Tibial artery (tissue), 4 donors: ENCODE data around the gene PIEZO2.

Experiments
- DNase-seq, 2 donors: peaks; one replicate each; pipeline ENCODE4 v3.0.0-alpha.2; 2019
- H3K27ac ChIP-seq, 2 donors: fragments of 200-600 bp; sonication (generic) in 1 of 2; 1 replicate in 1 of 2; 2 replicates in 1 of 2; pipeline ENCODE4 v1.5.1; 2018 to 2019; ENCODE audit warnings: mild to moderate bottlenecking in 1 of 2
- H3K27me3 ChIP-seq, 2 donors: fragments of 200-600 bp; sonication (generic) in 1 of 2; one replicate each; pipeline versions ENCODE4 v1.5.1 to v1.6.0; 2016 to 2019
- H3K36me3 ChIP-seq, 3 donors: fragments of 200-600 bp; sonication (generic) in 2 of 3; one replicate each; pipeline ENCODE4 v1.5.1; 2016 to 2019; ENCODE audit warnings: mild to moderate bottlenecking in 2 of 3
- H3K4me1 ChIP-seq, 4 donors: fragments of 200-600 bp; sonication (generic) in 2 of 4; 1 replicate in 3 of 4; 2 replicates in 1 of 4; pipeline ENCODE4 v1.5.1; 2016 to 2019
- H3K4me3 ChIP-seq, 2 donors: fragments of 200-600 bp; sonication (generic) in 1 of 2; 1 replicate in 1 of 2; 2 replicates in 1 of 2; pipeline ENCODE4 v1.5.1; 2018 to 2019; ENCODE audit warnings: mild to moderate bottlenecking in 2 of 2
- H3K9me3 ChIP-seq, 3 donors: fragments of 200-600 bp; sonication (generic) in 1 of 3; one replicate each; pipeline ENCODE4 v1.5.1; 2016 to 2019
- intact Hi-C: fragments of 100-400 bp; cut with DNase I; formaldehyde crosslinking; loops from one replicate; pipeline ENCODE4 v1.15.0; 2023; ENCODE audit warnings: low total_unique reads
- TF ChIP-seq, protein P1 (sequence below), 2 experiments: fragments of 200-600 bp in 1 of 2; fragments of 450-650 bp in 1 of 2; IDR thresholded peaks; one replicate each; pipeline ENCODE4 v1.5.1; 2017 to 2019; ENCODE audit warnings: antibody characterized with exemption in 2 of 2, mild to moderate bottlenecking in 1 of 2, moderate library complexity in 1 of 2

Gene PIEZO2

GRCh38 chr18:11148680-11149440, 509 bp downstream of the PIEZO2 start:
- no peak for DNase-seq
- no peaks in the 10 kb centered on the region for H3K9me3 ChIP-seq
- peaks cover 0 to 36% of the 10 kb centered on the region in 2 donors for H3K27me3 ChIP-seq
- H3K4me3 ChIP-seq, result peak overlapping the region; percentile 50 to 60
- TF ChIP-seq, protein P1, sequence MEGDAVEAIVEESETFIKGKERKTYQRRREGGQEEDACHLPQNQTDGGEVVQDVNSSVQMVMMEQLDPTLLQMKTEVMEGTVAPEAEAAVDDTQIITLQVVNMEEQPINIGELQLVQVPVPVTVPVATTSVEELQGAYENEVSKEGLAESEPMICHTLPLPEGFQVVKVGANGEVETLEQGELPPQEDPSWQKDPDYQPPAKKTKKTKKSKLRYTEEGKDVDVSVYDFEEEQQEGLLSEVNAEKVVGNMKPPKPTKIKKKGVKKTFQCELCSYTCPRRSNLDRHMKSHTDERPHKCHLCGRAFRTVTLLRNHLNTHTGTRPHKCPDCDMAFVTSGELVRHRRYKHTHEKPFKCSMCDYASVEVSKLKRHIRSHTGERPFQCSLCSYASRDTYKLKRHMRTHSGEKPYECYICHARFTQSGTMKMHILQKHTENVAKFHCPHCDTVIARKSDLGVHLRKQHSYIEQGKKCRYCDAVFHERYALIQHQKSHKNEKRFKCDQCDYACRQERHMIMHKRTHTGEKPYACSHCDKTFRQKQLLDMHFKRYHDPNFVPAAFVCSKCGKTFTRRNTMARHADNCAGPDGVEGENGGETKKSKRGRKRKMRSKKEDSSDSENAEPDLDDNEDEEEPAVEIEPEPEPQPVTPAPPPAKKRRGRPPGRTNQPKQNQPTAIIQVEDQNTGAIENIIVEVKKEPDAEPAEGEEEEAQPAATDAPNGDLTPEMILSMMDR (IDR thresholded peaks at IDR 0.05), result no peak
- no peak overlapping the region for H3K27ac ChIP-seq
- no peaks in the 10 kb centered on the region for H3K36me3 ChIP-seq
- peaks cover 0 to 21% (median 20%) of the 10 kb centered on the region in 4 donors for H3K4me1 ChIP-seq
- intact Hi-C loops, result loop anchor here (10.0 kb wide), 2 partner anchors 66 to 294 kb away; no protein-coding TSS in a partner anchor

- TF ChIP-seq, protein P1 (IDR thresholded peaks at IDR 0.05), result no peak
Measured at GRCh38 chr18:11147962-11148679, 1.2 kb downstream of the PIEZO2 start.

DNA sequence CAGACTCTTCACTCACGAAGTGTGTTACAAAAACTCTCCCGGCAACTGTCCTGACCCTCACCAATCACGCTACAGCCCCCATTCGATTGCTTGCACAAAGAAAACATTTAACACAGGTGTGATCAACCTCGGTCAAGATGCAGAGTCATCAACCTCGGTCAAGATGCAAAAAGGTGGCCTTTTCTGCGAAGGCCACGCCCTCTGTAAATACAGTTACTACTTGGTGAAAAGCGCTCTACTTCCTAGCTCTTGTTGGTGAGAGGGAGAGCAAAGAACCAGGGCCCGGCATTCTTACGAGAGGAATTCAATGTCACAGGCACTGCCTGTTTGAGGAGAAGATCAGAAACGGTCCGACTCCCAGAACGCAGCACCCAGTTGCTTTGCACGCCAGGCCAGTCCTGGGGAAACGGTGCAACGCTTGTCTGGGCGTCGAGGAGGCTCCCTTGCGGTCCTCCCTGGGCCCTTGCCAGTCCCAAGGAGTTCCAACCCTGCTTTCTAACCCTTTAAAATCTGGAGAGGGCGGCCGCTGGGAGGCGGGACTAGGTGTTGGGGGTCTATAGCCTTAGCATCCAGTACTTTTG, 1.9 kb downstream of the PIEZO2 start:
- TF ChIP-seq, protein P1 (IDR thresholded peaks at IDR 0.05), result no peak
- Histone ChIP-seq H3K36me3 (no peaks in the 10 kb centered on the region), H3K4me3 (no peak overlapping the region), H3K27me3 (peaks cover 0 to 36% of the 10 kb centered on the region in 2 donors), H3K9me3 (no peaks in the 10 kb centered on the region), H3K4me1 (peaks cover 0 to 21% (median 20%) of the 10 kb centered on the region in 4 donors), H3K27ac (no peak overlapping the region)
- DNase-seq, result no peak
- intact Hi-C loops, result loop anchor here (10.0 kb wide), 2 partner anchors 67 to 293 kb away; no protein-coding TSS in a partner anchor

More at GRCh38 chr18:11147962-11148679, 1.2 kb downstream of the PIEZO2 start:
- Histone ChIP-seq H3K36me3 (no peaks in the 10 kb centered on the region), H3K4me3 (peak overlapping the region; percentile 50 to 60), H3K4me1 (peaks cover 0 to 21% (median 20%) of the 10 kb centered on the region in 4 donors), H3K27me3 (peaks cover 0 to 36% of the 10 kb centered on the region in 2 donors), H3K27ac (no peak overlapping the region), H3K9me3 (no peaks in the 10 kb centered on the region)
- DNase-seq, result no peak
- intact Hi-C loops, result loop anchor here (10.0 kb wide), 2 partner anchors 67 to 293 kb away; no protein-coding TSS in a partner anchor

DNA sequence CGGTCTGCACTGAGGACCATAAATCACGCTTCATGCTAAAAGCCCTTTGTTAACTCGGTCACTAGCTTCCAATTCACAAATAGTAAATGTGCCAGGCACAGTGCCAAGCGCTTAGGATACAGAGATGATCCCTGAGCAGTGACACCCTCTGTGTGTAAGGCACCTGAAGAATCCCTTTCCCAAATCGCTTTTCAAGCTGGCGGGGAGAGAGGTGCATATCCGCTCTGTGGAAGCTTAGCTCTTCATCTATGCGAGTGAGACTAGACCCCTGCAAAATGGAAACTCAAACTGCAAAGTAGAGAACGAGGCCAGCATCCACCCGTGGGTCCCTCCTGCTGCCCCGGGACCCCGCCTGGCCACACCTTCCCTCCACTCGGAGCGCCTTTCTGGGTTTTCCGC, 2.4 kb downstream of the PIEZO2 start:
- TF ChIP-seq, protein P1 (IDR thresholded peaks at IDR 0.05), result no peak
- Histone ChIP-seq H3K27ac (no peak overlapping the region), H3K4me1 (peaks cover 0 to 21% (median 20%) of the 10 kb centered on the region in 4 donors), H3K4me3 (no peak overlapping the region), H3K27me3 (peaks cover 0 to 36% of the 10 kb centered on the region in 2 donors), H3K9me3 (no peaks in the 10 kb centered on the region), H3K36me3 (no peaks in the 10 kb centered on the region)
- intact Hi-C loops, result loop anchor here (10.0 kb wide), 2 partner anchors 68 to 292 kb away; no protein-coding TSS in a partner anchor
- DNase-seq, result no peak

- H3K4me3 ChIP-seq, result no peak overlapping the region
- peaks cover 0 to 36% of the 10 kb centered on the region in 2 donors for H3K27me3 ChIP-seq
- DNase-seq, result no peak
Measured at GRCh38 chr18:11146238-11146946, 3.0 kb downstream of the PIEZO2 start.

More at GRCh38 chr18:11146238-11146946, 3.0 kb downstream of the PIEZO2 start:
- H3K36me3 ChIP-seq, result no peaks in the 10 kb centered on the region
- no peaks in the 10 kb centered on the region for H3K9me3 ChIP-seq
- peaks cover 0 to 21% (median 20%) of the 10 kb centered on the region in 4 donors for H3K4me1 ChIP-seq
- TF ChIP-seq, protein P1 (IDR thresholded peaks at IDR 0.05), result no peak
- no peak overlapping the region for H3K27ac ChIP-seq
- intact Hi-C loops, result loop anchor here (10.0 kb wide), 2 partner anchors 68 to 292 kb away; no protein-coding TSS in a partner anchor
